Psoas muscle (tissue), 8 donors: Measurements from ENCODE around the gene PEPD. TPM values are rescaled to one million over a fixed set of nuclear protein-coding genes. Genes with fewer than 3 reads are reported as not detected.

ENCODE experiments used
- ATAC-seq, 4 donors: fragments of 200-7000 bp; cut with Tn5 transposase; one replicate each; pipeline ENCODE4 v1.9.1; 2020; ENCODE audit warnings: moderate library complexity in 3 of 4, mild to moderate bottlenecking in 2 of 4
- DNase-seq, 2 donors: peaks; one replicate each; pipeline ENCODE4 v3.0.0-alpha.2; 2020
- H3K27ac ChIP-seq: fragments of 200-600 bp; one replicate; pipeline ENCODE4 v1.8.0; 2022
- H3K27me3 ChIP-seq, 3 donors: fragments of 200-600 bp in 1 of 3; one replicate each; pipeline versions ENCODE4 v1.6.1 to v1.8.0; 2013 to 2022; ENCODE audit warnings: low read length in 2 of 3, mild to moderate bottlenecking in 2 of 3, moderate library complexity in 1 of 3; ENCODE audit not compliant: insufficient read depth in 3 of 3
- H3K36me3 ChIP-seq, 2 donors: fragments of 200-600 bp in 1 of 2; one replicate each; pipeline versions ENCODE4 v1.6.1 to v1.8.0; 2013 to 2022; ENCODE audit warnings: low read depth in 1 of 2, mild to moderate bottlenecking in 1 of 2, moderate library complexity in 1 of 2; ENCODE audit not compliant: insufficient read depth in 1 of 2
- H3K4me1 ChIP-seq: fragments of 200-600 bp; one replicate; pipeline ENCODE4 v1.8.0; 2022
- H3K4me3 ChIP-seq: fragments of 200-600 bp; one replicate; pipeline ENCODE4 v1.8.0; 2022; ENCODE audit warnings: mild to moderate bottlenecking
- H3K9me3 ChIP-seq: fragments of 200-600 bp; one replicate; pipeline ENCODE4 v1.8.0; 2022
- WGBS, 3 donors: extraction: QIAGEN DNeasy Blood & Tissue Kit; methylation state at CpG; one replicate each; pipeline versions ENCODE4 v1.1.6 to v1.1.7; 2013; 5-methylcytosine and 5-hydroxymethylcytosine counted together
- intact Hi-C, 2 donors: fragments of 100-400 bp; cut with DNase I; formaldehyde crosslinking; loops; one replicate each; pipeline versions ENCODE4 v1.11.0 to v1.14.2; 2022
- polyA plus RNA-seq, 3 donors: library from polyadenylated mRNA; stranded (reverse); fragments of 200-250 nt; gene quantifications; one replicate each; pipeline ENCODE4 v1.2.3, GENCODE V29; 2013
- total RNA-seq, 4 donors: library from RNA; stranded (reverse); fragmentation: NEBNext Ultra II Directional in 2 of 4; extraction: Animal tissue kit (Norgen Biotek cat#: 25700) in 2 of 4; gene quantifications; one replicate each; pipeline versions ENCODE4 v1.2.1 to v1.2.4, GENCODE V29; 2021 to 2023
- TF ChIP-seq, protein P1 (sequence below): fragments of 200-600 bp; IDR thresholded peaks from one replicate; pipeline ENCODE4 v1.8.0; 2022; ENCODE audit warnings: antibody characterized with exemption
- donor health status: healthy with polysubstance abuse.
- donor health status: DM: no; HTN: no; CAD: no; lungs with moderate emphysema.
- donor health status: Bipolar disorder and iron deficiency.
- donor health status: healthy.
- donor health status: DM: yes; HTN: yes; CAD: no.
- donor health status: DM: no; HTN: no; CAD: no.
- donor health status: DM: no; HTN: no; CAD: no.
- donor health status: DM: yes; HTN: yes; CAD: no.

Gene PEPD
- total and polyA plus RNA-seq, 7 donors: 26.3 to 40.2 (median 35.1) TPM

DNA sequence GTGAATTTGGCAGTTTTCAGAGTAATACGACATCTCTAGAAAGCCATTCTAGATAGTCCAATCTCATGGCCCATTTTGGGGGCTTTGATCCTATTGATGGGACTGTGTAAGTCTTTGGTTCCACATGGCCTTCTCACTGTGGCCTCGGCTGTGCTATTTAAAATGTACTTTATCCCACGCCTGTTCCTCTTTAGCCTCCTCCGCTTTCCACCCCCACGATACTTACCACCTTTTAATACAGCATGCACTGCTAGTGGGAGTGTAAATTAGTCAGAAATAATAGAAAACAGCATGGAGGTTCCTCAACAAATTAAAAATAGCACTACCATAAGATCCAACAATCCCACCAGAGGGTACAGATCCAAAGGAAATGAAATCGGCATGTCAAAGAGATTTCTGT is 176.4 kb downstream of the PEPD start:
- TF ChIP-seq, protein P1, sequence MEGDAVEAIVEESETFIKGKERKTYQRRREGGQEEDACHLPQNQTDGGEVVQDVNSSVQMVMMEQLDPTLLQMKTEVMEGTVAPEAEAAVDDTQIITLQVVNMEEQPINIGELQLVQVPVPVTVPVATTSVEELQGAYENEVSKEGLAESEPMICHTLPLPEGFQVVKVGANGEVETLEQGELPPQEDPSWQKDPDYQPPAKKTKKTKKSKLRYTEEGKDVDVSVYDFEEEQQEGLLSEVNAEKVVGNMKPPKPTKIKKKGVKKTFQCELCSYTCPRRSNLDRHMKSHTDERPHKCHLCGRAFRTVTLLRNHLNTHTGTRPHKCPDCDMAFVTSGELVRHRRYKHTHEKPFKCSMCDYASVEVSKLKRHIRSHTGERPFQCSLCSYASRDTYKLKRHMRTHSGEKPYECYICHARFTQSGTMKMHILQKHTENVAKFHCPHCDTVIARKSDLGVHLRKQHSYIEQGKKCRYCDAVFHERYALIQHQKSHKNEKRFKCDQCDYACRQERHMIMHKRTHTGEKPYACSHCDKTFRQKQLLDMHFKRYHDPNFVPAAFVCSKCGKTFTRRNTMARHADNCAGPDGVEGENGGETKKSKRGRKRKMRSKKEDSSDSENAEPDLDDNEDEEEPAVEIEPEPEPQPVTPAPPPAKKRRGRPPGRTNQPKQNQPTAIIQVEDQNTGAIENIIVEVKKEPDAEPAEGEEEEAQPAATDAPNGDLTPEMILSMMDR: no peak
- no peak overlapping the region for H3K4me3 ChIP-seq
- H3K27ac ChIP-seq: no peak overlapping the region
- no peaks in the 10 kb centered on the region for H3K36me3 ChIP-seq
- intact Hi-C loops: loop anchor here in 1 of 2 donors (10.0 kb wide), 1 partner anchor 1130 kb away; no protein-coding TSS in a partner anchor
- no peaks in the 10 kb centered on the region for H3K9me3 ChIP-seq
- ATAC-seq (no peak), DNase-seq (no peak)
- WGBS, 3 donors: 90 to 95% (median 94%) methylated on average over 6 of the region's 6 CpGs
- no peaks in the 10 kb centered on the region for H3K27me3 ChIP-seq
- peaks cover 7% of the 10 kb centered on the region for H3K4me1 ChIP-seq

DNA sequence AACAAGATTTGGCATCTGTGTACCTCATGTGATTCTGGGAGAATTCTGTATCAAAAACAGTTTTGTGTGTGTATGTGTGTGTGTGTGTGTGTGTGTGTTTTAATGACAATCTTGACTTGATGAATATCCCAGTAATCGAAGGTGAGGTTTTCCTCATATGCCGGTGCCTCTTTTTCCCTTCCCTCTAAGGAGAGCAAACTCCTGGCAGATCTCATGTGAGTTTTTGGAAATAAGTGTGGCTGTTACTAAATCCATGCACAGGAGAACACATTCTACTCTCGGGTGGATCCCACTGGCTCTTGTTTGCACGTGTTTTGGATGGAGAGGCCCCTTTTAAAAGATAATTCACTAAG is 177.0 kb downstream of the PEPD start:
- ATAC-seq (no peak), DNase-seq (no peak)
- WGBS, 3 donors: 22 to 28% (median 25%) methylated on average over 4 of the region's 4 CpGs
- H3K36me3 ChIP-seq: no peaks in the 10 kb centered on the region
- no peak overlapping the region for H3K4me3 ChIP-seq
- H3K27me3 ChIP-seq: no peaks in the 10 kb centered on the region
- no peaks in the 10 kb centered on the region for H3K9me3 ChIP-seq
- H3K27ac ChIP-seq: no peak overlapping the region
- peaks cover 7% of the 10 kb centered on the region for H3K4me1 ChIP-seq
- intact Hi-C loops: loop anchor here in 1 of 2 donors (10.0 kb wide), 1 partner anchor 1130 kb away; no protein-coding TSS in a partner anchor
- TF ChIP-seq, protein P1: no peak

DNA sequence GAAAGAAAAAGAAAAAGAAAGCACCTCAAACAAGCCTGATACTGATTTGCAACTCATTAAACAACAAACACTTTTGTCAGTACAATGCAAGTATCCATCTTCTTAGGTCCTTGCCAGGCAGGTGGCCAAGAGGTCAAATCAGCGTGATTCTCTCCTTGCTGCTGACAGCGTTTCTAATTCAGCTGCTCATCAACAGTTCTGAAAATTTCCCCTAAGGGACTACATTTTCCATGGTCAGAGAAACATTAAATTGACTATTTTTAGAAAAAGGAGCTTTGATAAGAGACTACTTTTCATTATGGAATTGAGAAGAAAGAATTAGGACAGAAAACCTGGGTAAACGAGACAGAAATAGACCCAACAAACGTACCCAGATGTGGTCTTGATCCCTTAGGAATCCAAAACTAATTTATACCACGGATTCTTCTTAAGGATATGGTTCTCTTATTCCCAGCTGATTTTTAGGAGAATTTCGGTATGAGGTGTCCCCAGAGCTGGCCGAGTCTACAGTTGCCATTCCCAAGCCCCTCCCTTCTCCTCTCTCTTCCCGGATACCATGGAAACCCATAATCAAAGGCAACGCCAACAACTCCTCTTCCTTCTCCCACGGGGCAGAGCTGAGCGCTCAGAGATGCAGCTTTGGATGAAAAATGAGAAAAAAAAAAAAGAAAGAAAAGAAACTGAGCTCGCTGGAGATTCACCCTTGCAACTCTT is 177.6 kb downstream of the PEPD start:
- peak in 3 of 4 donors; percentile 50 to 64 (median 56) for ATAC-seq
- H3K9me3 ChIP-seq: no peaks in the 10 kb centered on the region
- no peak overlapping the region for H3K27ac ChIP-seq
- H3K27me3 ChIP-seq: no peaks in the 10 kb centered on the region
- peaks cover 2% of the 10 kb centered on the region for H3K4me1 ChIP-seq
- TF ChIP-seq, protein P1: no peak
- DNase-seq: peak in 1 of 2 donors; percentile 51
- intact Hi-C loops: loop anchor here in 1 of 2 donors (10.0 kb wide), 1 partner anchor 1131 kb away; no protein-coding TSS in a partner anchor
- H3K4me3 ChIP-seq: peak overlapping the region; percentile 11
- WGBS, 3 donors: 6 to 16% (median 8%) methylated on average over 12 of the region's 12 CpGs
- no peaks in the 10 kb centered on the region for H3K36me3 ChIP-seq

DNA sequence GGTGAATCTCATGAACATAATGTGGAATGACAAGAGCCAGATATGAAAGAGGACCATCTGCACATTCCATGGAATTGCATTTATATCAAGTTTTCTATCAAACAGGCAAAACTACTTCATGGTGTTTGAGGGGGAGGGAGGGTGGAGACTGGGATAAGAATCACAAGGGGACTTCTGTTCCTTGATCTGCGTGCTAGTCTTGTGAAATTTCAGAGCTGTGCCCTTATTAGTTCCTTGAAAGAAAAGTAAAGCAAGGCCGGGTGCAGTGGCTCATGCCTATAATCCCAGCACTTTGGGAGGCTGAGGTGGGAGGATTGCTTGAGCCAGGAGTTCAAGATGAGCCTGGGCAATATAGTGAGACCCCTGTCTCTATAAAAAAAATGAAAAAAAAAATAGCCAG is 178.3 kb downstream of the PEPD start:
- Histone ChIP-seq H3K4me3 (no peak overlapping the region), H3K27me3 (no peaks in the 10 kb centered on the region), H3K9me3 (no peaks in the 10 kb centered on the region), H3K4me1 (no peaks in the 10 kb centered on the region), H3K36me3 (no peaks in the 10 kb centered on the region), H3K27ac (no peak overlapping the region)
- TF ChIP-seq, protein P1: no peak
- 75 to 80% (median 79%) methylated on average over 2 of the region's 2 CpGs for WGBS, 3 donors
- ATAC-seq (no peak), DNase-seq (no peak)
- intact Hi-C loops: loop anchor here in 1 of 2 donors (10.0 kb wide), 1 partner anchor 1132 kb away; no protein-coding TSS in a partner anchor
